CD4-positive, alpha-beta T cell treated with Interleukin-6 for 4 hours (primary cell): Measurements from ENCODE around the gene CELF4.
"Not testable (repeated sequence)": the region's sequence is repeated elsewhere in the genome, so short reads cannot be mapped to it uniquely, and the experiment has no call there.

Source experiments
- DNase-seq: peaks from one replicate; pipeline ENCODE4 v3.0.0-alpha.2; 2020; ENCODE audit warnings: mixed read lengths

Gene CELF4

GRCh38 chr18:37385846-37386778 lies 179.5 kb downstream of the CELF4 start:
- no peak for DNase-seq

GRCh38 chr18:37383846-37384595 lies 181.6 kb downstream of the CELF4 start:
- DNase-seq, result no peak

GRCh38 chr18:37383036-37383785 lies 182.4 kb downstream of the CELF4 start:
- no peak for DNase-seq

GRCh38 chr18:37381554-37381953 lies 184.0 kb downstream of the CELF4 start:
- DNase-seq, result no peak

- DNase-seq, result no peak
These were observed 185.0 kb downstream of the CELF4 start for GRCh38 chr18:37380546-37381110.

GRCh38 chr18:37378336-37379010 lies 187.1 kb downstream of the CELF4 start:
- no peak for DNase-seq

GRCh38 chr18:37375181-37375580 lies 190.4 kb downstream of the CELF4 start:
- no peak for DNase-seq

GRCh38 chr18:37368110-37368954 lies 197.3 kb downstream of the CELF4 start:
- DNase-seq, result no peak

GRCh38 chr18:37364237-37364636 lies 201.4 kb downstream of the CELF4 start:
- DNase-seq, result no peak

GRCh38 chr18:37362158-37362890 lies 203.3 kb downstream of the CELF4 start:
- no peak for DNase-seq

- no peak for DNase-seq
These were observed 204.1 kb downstream of the CELF4 start for GRCh38 chr18:37361335-37362157.

- DNase-seq, result not testable (repeated sequence)
These were observed 207.5 kb downstream of the CELF4 start for GRCh38 chr18:37358061-37358460.

- no peak for DNase-seq
These were observed 209.8 kb downstream of the CELF4 start for GRCh38 chr18:37355772-37356171.

GRCh38 chr18:37351110-37351509 lies 214.5 kb downstream of the CELF4 start:
- DNase-seq, result no peak

GRCh38 chr18:37348729-37349128 lies 216.9 kb downstream of the CELF4 start:
- no peak for DNase-seq

- DNase-seq, result no peak
These were observed 219.6 kb downstream of the CELF4 start for GRCh38 chr18:37346048-37346447.

GRCh38 chr18:37343542-37343851 lies 222.1 kb downstream of the CELF4 start:
- DNase-seq, result no peak

- no peak for DNase-seq
These were observed 224.0 kb downstream of the CELF4 start for GRCh38 chr18:37341473-37342086.

GRCh38 chr18:37341016-37341415 lies 224.6 kb downstream of the CELF4 start:
- DNase-seq, result no peak
